Neural progenitor cell (in vitro differentiated cells): Measurements from ENCODE around the gene LHCGR.

ENCODE experiments used
- EZH2 ChIP-seq: fragments of 200-600 bp; sonication (generic); IDR thresholded peaks from 2 replicates; pipeline ENCODE4 v1.6.1; 2017; ENCODE audit warnings: antibody characterized with exemption, mild to moderate bottlenecking, moderate library complexity
- TF ChIP-seq, protein P1 (sequence below): fragments of 200-600 bp; sonication (generic); IDR thresholded peaks from 2 replicates; pipeline ENCODE4 v1.5.1; 2017; ENCODE audit warnings: antibody characterized with exemption, mild to moderate bottlenecking

GRCh38 chr2:48787580-48787979, 32.1 kb upstream of the LHCGR start:
- TF ChIP-seq EZH2, result no peak
- TF ChIP-seq, protein P1, sequence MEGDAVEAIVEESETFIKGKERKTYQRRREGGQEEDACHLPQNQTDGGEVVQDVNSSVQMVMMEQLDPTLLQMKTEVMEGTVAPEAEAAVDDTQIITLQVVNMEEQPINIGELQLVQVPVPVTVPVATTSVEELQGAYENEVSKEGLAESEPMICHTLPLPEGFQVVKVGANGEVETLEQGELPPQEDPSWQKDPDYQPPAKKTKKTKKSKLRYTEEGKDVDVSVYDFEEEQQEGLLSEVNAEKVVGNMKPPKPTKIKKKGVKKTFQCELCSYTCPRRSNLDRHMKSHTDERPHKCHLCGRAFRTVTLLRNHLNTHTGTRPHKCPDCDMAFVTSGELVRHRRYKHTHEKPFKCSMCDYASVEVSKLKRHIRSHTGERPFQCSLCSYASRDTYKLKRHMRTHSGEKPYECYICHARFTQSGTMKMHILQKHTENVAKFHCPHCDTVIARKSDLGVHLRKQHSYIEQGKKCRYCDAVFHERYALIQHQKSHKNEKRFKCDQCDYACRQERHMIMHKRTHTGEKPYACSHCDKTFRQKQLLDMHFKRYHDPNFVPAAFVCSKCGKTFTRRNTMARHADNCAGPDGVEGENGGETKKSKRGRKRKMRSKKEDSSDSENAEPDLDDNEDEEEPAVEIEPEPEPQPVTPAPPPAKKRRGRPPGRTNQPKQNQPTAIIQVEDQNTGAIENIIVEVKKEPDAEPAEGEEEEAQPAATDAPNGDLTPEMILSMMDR, result no peak
